Measurements from ENCODE around the gene SUN1. TPM values are rescaled to one million over a fixed set of nuclear protein-coding genes. Genes with fewer than 3 reads are reported as not detected.
"Not testable (repeated sequence)": the region's sequence is repeated elsewhere in the genome, so short reads cannot be mapped to it uniquely, and the experiment has no call there.

SUN1 gene, protein sequence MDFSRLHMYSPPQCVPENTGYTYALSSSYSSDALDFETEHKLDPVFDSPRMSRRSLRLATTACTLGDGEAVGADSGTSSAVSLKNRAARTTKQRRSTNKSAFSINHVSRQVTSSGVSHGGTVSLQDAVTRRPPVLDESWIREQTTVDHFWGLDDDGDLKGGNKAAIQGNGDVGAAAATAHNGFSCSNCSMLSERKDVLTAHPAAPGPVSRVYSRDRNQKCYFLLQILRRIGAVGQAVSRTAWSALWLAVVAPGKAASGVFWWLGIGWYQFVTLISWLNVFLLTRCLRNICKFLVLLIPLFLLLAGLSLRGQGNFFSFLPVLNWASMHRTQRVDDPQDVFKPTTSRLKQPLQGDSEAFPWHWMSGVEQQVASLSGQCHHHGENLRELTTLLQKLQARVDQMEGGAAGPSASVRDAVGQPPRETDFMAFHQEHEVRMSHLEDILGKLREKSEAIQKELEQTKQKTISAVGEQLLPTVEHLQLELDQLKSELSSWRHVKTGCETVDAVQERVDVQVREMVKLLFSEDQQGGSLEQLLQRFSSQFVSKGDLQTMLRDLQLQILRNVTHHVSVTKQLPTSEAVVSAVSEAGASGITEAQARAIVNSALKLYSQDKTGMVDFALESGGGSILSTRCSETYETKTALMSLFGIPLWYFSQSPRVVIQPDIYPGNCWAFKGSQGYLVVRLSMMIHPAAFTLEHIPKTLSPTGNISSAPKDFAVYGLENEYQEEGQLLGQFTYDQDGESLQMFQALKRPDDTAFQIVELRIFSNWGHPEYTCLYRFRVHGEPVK
- polyA plus RNA-seq (ENCODE audit: insufficient read length in 3 of 3): 100 to 1,000 TPM; 122 to 172 (median 168) TPM
- long read RNA-seq, donor 1, full-length matches to known transcripts: 7 of 166 reads
- long read RNA-seq, donor 1, partial matches to known transcripts: 88 of 166 reads
- long read RNA-seq, donor 1, other reads (novel, unspliced or antisense): 71 of 166 reads
- long read RNA-seq, donor 2, partial matches to known transcripts: 11 of 22 reads
- long read RNA-seq, donor 2, other reads (novel, unspliced or antisense): 5 of 22 reads
- long read RNA-seq, donor 3, partial matches to known transcripts: 19 of 22 reads
- long read RNA-seq, donor 3, other reads (novel, unspliced or antisense): 0 of 22 reads
- long read RNA-seq, donor 4, full-length matches to known transcripts: 5 of 97 reads
- long read RNA-seq, donor 4, partial matches to known transcripts: 14 of 97 reads
- long read RNA-seq, donor 4, other reads (novel, unspliced or antisense): 78 of 97 reads
- long read RNA-seq, donor 5, partial matches to known transcripts: 0 of 3 reads
- long read RNA-seq, donor 5, other reads (novel, unspliced or antisense): 0 of 3 reads
- long read RNA-seq, donor 6, full-length matches to known transcripts: 6 of 11 reads
- long read RNA-seq, donor 6, partial matches to known transcripts: 5 of 11 reads
- long read RNA-seq, donor 6, other reads (novel, unspliced or antisense): 0 of 11 reads
- long read RNA-seq, donor 7, full-length matches to known transcripts: 4 of 4 reads
- long read RNA-seq, donor 7, partial matches to known transcripts: 0 of 4 reads
- long read RNA-seq, donor 7, other reads (novel, unspliced or antisense): 0 of 4 reads
- long read RNA-seq, donor 8, partial matches to known transcripts: 14 of 18 reads
- long read RNA-seq, donor 8, other reads (novel, unspliced or antisense): 0 of 18 reads
- long read RNA-seq, donor 9, partial matches to known transcripts: 0 of 4 reads
- long read RNA-seq, donor 9, other reads (novel, unspliced or antisense): 0 of 4 reads
- long read RNA-seq, donor 10, partial matches to known transcripts: 5 of 10 reads
- long read RNA-seq, donor 10, other reads (novel, unspliced or antisense): 0 of 10 reads
- long read RNA-seq, donor 11, partial matches to known transcripts: 11 of 11 reads
- long read RNA-seq, donor 11, other reads (novel, unspliced or antisense): 0 of 11 reads
- long read RNA-seq, donor 12, transcript SUN1-235 (3 exons, 2,824 nt): major isoform, 5 of 221 reads
- long read RNA-seq, donor 12, partial matches to known transcripts: 163 of 221 reads
- long read RNA-seq, donor 12, other reads (novel, unspliced or antisense): 51 of 221 reads
- long read RNA-seq, donor 13, full-length matches to known transcripts: 6 of 6 reads
- long read RNA-seq, donor 13, partial matches to known transcripts: 0 of 6 reads
- long read RNA-seq, donor 13, other reads (novel, unspliced or antisense): 0 of 6 reads
- long read RNA-seq, donor 14, partial matches to known transcripts: 5 of 9 reads
- long read RNA-seq, donor 14, other reads (novel, unspliced or antisense): 0 of 9 reads
- long read RNA-seq, donor 15, partial matches to known transcripts: 98 of 142 reads
- long read RNA-seq, donor 15, other reads (novel, unspliced or antisense): 40 of 142 reads
- long read RNA-seq, donor 16, full-length matches to known transcripts: 4 of 30 reads
- long read RNA-seq, donor 16, partial matches to known transcripts: 20 of 30 reads
- long read RNA-seq, donor 16, other reads (novel, unspliced or antisense): 6 of 30 reads

GRCh38 chr7:832167-832967 is at the start of gene SUN1:
SUN1 (plus strand) TSS chr7:832476; CDS start chr7:832525, 49 bp downstream.
- DNase-seq: peak; percentile 69

GRCh38 chr7:782718-783449 is 49.4 kb upstream of the SUN1 start:
- no peak for DNase-seq

DNA sequence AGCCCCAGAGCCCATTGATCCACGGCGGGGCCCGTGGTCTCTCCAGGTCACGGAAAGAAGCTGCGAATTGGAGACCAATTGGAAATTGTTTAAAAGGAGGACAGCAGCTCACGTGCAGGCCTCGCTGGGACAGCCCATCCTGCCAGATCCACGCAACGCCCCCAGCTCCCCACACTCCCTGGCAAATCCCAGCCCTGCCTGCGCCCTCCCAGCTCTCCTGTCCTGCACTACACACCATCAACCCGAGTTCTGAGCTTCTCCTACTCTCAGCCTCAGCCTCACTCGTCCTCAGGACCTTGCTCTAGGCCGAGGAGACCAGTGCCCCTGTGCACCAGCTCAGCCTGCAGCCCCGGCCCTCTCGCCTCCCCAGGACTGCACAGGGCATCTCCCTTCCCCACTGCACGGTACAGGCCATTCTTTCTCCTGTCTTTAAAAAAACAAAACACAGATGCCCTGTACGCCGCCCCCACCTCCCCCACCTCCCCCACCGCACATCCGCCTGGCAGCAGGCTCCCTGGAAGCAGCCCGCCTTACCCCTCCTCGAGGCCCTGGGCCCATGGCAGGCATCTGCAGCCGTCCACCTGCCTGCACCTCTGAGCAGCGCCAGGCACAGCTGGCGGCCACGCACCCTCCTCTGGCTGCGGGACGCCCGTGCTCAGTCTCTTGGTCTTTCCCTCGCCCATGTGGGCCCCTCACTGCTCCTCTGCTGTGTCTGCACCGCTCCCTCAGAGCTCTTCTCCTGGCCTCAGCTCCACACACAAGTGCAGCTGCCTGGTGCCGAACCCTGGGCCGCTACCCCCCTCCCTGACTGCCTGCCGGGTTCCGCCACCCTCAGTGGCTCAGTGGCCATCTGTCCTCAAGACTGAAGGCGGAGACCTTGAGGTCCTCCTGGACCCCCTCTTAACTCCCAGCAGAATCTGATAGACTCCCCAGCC is 48.5 kb upstream of the SUN1 start:
- no peak for DNase-seq

GRCh38 chr7:784971-785370 is 47.3 kb upstream of the SUN1 start:
- DNase-seq: no peak

- no peak for DNase-seq
These were observed 46.9 kb upstream of the SUN1 start for GRCh38 chr7:785416-785815.

GRCh38 chr7:786472-787255 is 45.6 kb upstream of the SUN1 start:
- no peak for DNase-seq

GRCh38 chr7:787332-788240 is 44.7 kb upstream of the SUN1 start:
- DNase-seq: no peak

- no peak for DNase-seq
These were observed 40.8 kb upstream of the SUN1 start for GRCh38 chr7:791519-791918.

- no peak for DNase-seq
These were observed 38.1 kb upstream of the SUN1 start for GRCh38 chr7:794207-794606.

DNA sequence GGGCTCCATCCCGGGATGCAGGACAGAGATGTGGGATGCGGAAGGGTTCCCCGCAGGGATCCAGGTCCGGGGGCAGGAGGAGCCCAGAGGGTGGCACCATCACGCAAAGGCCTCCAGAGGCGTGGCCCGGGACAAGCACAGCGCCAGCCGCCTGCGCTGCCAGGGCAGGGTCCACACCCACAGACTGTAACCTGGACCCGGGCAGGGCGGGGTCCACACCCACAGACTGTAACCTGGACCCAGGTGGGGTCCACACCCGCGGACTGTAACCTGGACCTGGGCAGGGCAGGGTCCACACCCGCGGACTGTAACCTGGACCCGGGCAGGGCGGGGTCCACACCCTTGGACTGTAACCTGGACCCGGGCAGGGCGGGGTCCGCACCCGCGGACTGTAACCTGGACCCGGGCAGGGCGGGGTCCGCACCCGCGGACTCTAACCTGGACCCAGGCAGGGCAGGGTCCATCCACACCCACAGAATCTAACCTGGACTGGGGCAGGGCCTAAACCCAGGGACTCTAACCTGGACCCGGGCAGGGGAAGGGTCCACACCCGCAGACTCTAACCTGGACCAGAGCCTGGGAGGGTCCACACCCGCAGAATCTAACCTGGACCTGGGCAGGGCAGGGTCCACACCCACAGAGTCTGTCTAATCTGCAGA is 37.5 kb upstream of the SUN1 start:
- no peak for DNase-seq

- not testable (repeated sequence) for DNase-seq
These were observed 35.7 kb upstream of the SUN1 start for GRCh38 chr7:796434-797169.

GRCh38 chr7:798921-799470 is 33.3 kb upstream of the SUN1 start:
- no peak for DNase-seq

GRCh38 chr7:800692-801091 is 31.6 kb upstream of the SUN1 start:
- no peak for DNase-seq
